ENCODE results near the gene ZFP36.

DNA sequence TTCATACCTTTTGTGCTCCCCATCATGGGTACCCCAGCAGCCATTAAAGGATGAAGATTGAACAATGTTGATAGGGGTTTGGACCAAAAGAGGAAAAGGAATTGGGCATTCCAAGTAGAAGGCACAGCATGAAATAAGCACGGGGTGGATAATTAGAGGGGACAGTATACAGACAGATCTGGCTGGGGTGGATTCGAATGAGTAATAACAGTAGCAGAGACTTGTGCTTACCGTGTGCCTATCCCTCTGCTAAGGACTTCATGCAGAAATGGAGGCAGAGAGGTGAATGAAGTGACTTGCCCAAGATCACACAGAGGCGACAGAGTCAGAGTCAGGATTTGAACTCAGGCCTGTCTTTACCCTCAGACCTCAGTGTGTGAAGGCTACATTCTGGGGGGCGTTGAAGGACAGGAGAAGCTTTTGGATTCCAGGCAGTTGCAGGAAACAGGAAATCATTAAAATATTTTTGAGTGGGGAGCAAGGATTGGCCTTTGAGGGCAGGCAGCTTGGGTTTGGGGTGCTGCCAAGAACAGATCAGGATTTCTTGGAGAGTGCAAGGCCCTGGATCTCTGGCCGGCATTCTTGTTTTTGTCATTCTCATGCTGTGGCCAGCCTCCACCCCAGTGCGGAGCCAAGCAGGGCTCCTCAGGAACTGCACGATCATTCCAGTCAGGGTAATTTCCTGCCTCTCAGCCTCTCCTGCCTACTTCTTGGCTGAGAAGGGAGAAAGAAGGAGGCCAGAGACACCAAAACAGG, 34.4 kb upstream of the ZFP36 start:
- TF ChIP-seq, protein P1, sequence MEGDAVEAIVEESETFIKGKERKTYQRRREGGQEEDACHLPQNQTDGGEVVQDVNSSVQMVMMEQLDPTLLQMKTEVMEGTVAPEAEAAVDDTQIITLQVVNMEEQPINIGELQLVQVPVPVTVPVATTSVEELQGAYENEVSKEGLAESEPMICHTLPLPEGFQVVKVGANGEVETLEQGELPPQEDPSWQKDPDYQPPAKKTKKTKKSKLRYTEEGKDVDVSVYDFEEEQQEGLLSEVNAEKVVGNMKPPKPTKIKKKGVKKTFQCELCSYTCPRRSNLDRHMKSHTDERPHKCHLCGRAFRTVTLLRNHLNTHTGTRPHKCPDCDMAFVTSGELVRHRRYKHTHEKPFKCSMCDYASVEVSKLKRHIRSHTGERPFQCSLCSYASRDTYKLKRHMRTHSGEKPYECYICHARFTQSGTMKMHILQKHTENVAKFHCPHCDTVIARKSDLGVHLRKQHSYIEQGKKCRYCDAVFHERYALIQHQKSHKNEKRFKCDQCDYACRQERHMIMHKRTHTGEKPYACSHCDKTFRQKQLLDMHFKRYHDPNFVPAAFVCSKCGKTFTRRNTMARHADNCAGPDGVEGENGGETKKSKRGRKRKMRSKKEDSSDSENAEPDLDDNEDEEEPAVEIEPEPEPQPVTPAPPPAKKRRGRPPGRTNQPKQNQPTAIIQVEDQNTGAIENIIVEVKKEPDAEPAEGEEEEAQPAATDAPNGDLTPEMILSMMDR (IDR thresholded peaks at IDR 0.05; ENCODE audit: control extremely low read depth in 1 of 3, insufficient read depth in 1 of 3, low read depth in 1 of 3, low read length in 3 of 3), result no peak
- TF ChIP-seq GABPA (IDR thresholded peaks at IDR 0.05; ENCODE audit: borderline replicate concordance, insufficient read depth, low read length) (no peak), EGR1 (IDR thresholded peaks at IDR 0.05; ENCODE audit: borderline replicate concordance, low read depth, low read length) (no peak), SRF (IDR thresholded peaks at IDR 0.05; ENCODE audit: low read depth, low read length) (no peak), EP300 (IDR thresholded peaks at IDR 0.05; ENCODE audit: borderline replicate concordance in 1 of 2, low read depth in 2 of 2, low read length in 2 of 2) (no peak), RAD21 (IDR thresholded peaks at IDR 0.05 in 1 of 2, conservative IDR thresholded peaks at IDR 0.05 in 1 of 2; ENCODE audit: low read depth in 2 of 2, low read length in 2 of 2) (no peak), HDAC2 (IDR thresholded peaks at IDR 0.05; ENCODE audit: borderline replicate concordance in 1 of 2, low read depth in 2 of 2, low read length in 2 of 2) (no peak), POLR2A (IDR thresholded peaks at IDR 0.05; ENCODE audit: control extremely low read depth in 1 of 2, low read depth in 2 of 2, low read length in 2 of 2) (no peak), YY1 (IDR thresholded peaks at IDR 0.05; ENCODE audit: low read depth, low read length) (no peak), SUZ12 (IDR thresholded peaks at IDR 0.05; ENCODE audit: low read length) (no peak), CHD1 (IDR thresholded peaks at IDR 0.05; ENCODE audit: low read depth, low read length) (no peak), TAF1 (IDR thresholded peaks at IDR 0.05; ENCODE audit: low read depth, low read length) (no peak)

Data from H1 (cell line).